HG03432 (cell line): ENCODE measurements around the gene SNAI1.

ENCODE experiments used
- ATAC-seq: cut with Tn5 transposase; IDR thresholded peaks from one replicate; pipeline ENCODE4 v1.9.1; 2021; ENCODE audit warnings: mild to moderate bottlenecking, moderate library complexity; ENCODE audit not compliant: unreplicated experiment

SNAI1 gene

GRCh38 chr20:50032955-50033666, 50.3 kb downstream of the SNAI1 start:
- no peak for ATAC-seq

GRCh38 chr20:50034567-50035180, 51.9 kb downstream of the SNAI1 start:
- ATAC-seq: no peak

- ATAC-seq: no peak
These were observed 53.9 kb downstream of the SNAI1 start for GRCh38 chr20:50036703-50037102.

GRCh38 chr20:50037123-50037522, 54.3 kb downstream of the SNAI1 start:
- ATAC-seq: no peak

GRCh38 chr20:50037575-50037974, 54.8 kb downstream of the SNAI1 start:
- no peak for ATAC-seq

- no peak for ATAC-seq
These were observed 55.4 kb downstream of the SNAI1 start for GRCh38 chr20:50038169-50038568.
